Fibroblast of pulmonary artery (primary cell): ENCODE data around the gene RASGRP1.
A peak's percentile ranks its signal among the peaks of the same experiment; 100 is the strongest.

ENCODE experiments used
- DNase-seq: peaks from one replicate; pipeline ENCODE4 v3.0.0-alpha.2; 2010; ENCODE audit warnings: low read depth
- H3K4me3 ChIP-seq: replicated peaks from 2 replicates; pipeline ENCODE4 v1.5.1; 2011; ENCODE audit warnings: low read depth, mild to moderate bottlenecking, control low read depth, low read length, moderate library complexity
- CTCF ChIP-seq: IDR thresholded peaks from 2 replicates; pipeline ENCODE4 v1.5.1; 2011; ENCODE audit warnings: mild to moderate bottlenecking, control low read depth, low read length, inconsistent platforms; ENCODE audit errors: missing control alignments

Gene RASGRP1

GRCh38 chr15:38525489-38525888 is 39.1 kb downstream of the RASGRP1 start:
- H3K4me3 ChIP-seq = no peak overlapping the region
- no peak for TF ChIP-seq CTCF
- DNase-seq = no peak

GRCh38 chr15:38524156-38524555 is 40.5 kb downstream of the RASGRP1 start:
- no peak overlapping the region for H3K4me3 ChIP-seq
- peak; percentile 39 for DNase-seq
- no peak for TF ChIP-seq CTCF

- DNase-seq = no peak
- TF ChIP-seq CTCF = no peak
- no peak overlapping the region for H3K4me3 ChIP-seq
Measured at GRCh38 chr15:38522922-38523321, 41.7 kb downstream of the RASGRP1 start.

GRCh38 chr15:38521316-38521715 is 43.3 kb downstream of the RASGRP1 start:
- H3K4me3 ChIP-seq = no peak overlapping the region
- no peak for TF ChIP-seq CTCF
- no peak for DNase-seq

- no peak overlapping the region for H3K4me3 ChIP-seq
- DNase-seq = no peak
- no peak for TF ChIP-seq CTCF
Measured at GRCh38 chr15:38520035-38520434, 44.6 kb downstream of the RASGRP1 start.

- no peak for TF ChIP-seq CTCF
- no peak for DNase-seq
- H3K4me3 ChIP-seq = no peak overlapping the region
Measured at GRCh38 chr15:38518084-38518483, 46.5 kb downstream of the RASGRP1 start.

GRCh38 chr15:38517312-38517975 is 47.2 kb downstream of the RASGRP1 start:
- H3K4me3 ChIP-seq = no peak overlapping the region
- DNase-seq = peak; percentile 2
- TF ChIP-seq CTCF = no peak
